ENCODE results near the gene CGRRF1. TPM values are rescaled to one million over a fixed set of nuclear protein-coding genes. Genes with fewer than 3 reads are reported as not detected.

CGRRF1 gene
- total and polyA plus RNA-seq, 2 experiments from 2014 or later, result 15.0 to 27.1 TPM

DNA sequence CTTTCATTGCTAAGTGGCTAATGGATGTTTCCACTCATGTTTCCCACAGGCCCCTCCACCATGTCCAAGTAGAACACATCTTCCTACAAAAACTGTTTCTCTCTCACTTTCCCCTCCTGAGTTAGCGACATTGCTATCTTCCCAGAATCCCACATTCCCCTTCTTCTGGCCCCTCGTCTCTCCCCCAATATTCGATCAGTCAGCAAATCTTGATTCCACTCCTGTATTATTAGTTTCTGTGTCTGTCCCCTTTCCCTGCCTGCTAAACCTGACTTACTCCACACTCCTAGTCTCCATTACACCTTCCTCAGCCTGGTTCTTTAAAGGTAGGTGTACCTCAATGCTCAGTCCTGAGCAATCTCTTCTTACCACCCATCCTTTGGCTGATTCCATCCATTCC, 37.9 kb downstream of the CGRRF1 start:
- H3K4me3 ChIP-seq, result no peak overlapping the region
- TF ChIP-seq EZH2 (IDR thresholded peaks at IDR 0.05; ENCODE audit: insufficient read depth, poor library complexity, severe bottlenecking) (no peak), EZH2phosphoT487 (IDR thresholded peaks at IDR 0.05; ENCODE audit: insufficient read depth, low read depth) (no peak)
- no peaks in the 10 kb centered on the region for H3K4me1 ChIP-seq (ENCODE audit: insufficient read depth)
- no peaks in the 10 kb centered on the region for H4K20me1 ChIP-seq (ENCODE audit: insufficient read depth)
- H3F3A ChIP-seq (ENCODE audit: insufficient read depth), result no peaks in the 10 kb centered on the region
- no peak overlapping the region for H2AFZ ChIP-seq
- H3K9ac ChIP-seq, result no peak overlapping the region
- no peak overlapping the region for H3K27ac ChIP-seq
- DNase-seq, result no peak
- WGBS, 2 experiments (ENCODE audit: low coverage in 1 of 2, low lambda C conversion rate in 2 of 2, missing lambda C conversion rate in 2 of 2), result 83 to 84% methylated on average over 3 of the region's 3 CpGs
- in situ Hi-C loops (cut with MboI), result no loop called here
- no peaks in the 10 kb centered on the region for H3K27me3 ChIP-seq (replicated peaks; ENCODE audit: insufficient read depth)
- H3K79me2 ChIP-seq (ENCODE audit: insufficient read depth), result no peaks in the 10 kb centered on the region
- H3K9me2 ChIP-seq (ENCODE audit: insufficient read depth), result no peaks in the 10 kb centered on the region
- no peaks in the 10 kb centered on the region for H3K9me3 ChIP-seq (ENCODE audit: low read depth)
- H3K36me3 ChIP-seq (ENCODE audit: low read depth), result no peaks in the 10 kb centered on the region
- H3K4me2 ChIP-seq (ENCODE audit: unreplicated experiment), result no peak overlapping the region

DNA sequence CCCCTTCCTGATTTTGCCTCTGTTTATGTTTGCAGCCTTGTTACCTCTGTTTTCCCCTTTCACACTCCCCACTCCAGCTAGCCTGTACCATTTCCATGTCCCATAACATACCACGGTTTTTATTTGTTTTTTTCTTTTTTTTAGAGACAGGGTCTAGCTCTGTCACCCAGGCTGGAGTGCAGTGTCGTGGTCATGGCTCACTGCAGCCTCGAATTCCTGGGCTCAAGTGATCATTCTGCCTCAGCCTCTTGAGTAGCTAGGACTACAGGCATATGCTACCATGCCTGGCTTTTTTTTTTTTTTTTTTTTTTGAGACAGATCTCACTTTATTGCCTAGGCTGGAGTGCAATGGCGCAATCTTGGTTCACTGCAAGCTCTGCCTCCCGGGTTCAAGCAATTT, 38.8 kb downstream of the CGRRF1 start:
- no peaks in the 10 kb centered on the region for H3K9me3 ChIP-seq (ENCODE audit: low read depth)
- H3K4me3 ChIP-seq, result no peak overlapping the region
- no peaks in the 10 kb centered on the region for H3K9me2 ChIP-seq (ENCODE audit: insufficient read depth)
- no peak for TF ChIP-seq EZH2phosphoT487 (IDR thresholded peaks at IDR 0.05; ENCODE audit: insufficient read depth, low read depth)
- TF ChIP-seq EZH2 (IDR thresholded peaks at IDR 0.05; ENCODE audit: insufficient read depth, poor library complexity, severe bottlenecking), result no peak
- H3K4me2 ChIP-seq (ENCODE audit: unreplicated experiment), result no peak overlapping the region
- no peak for DNase-seq
- no peaks in the 10 kb centered on the region for H4K20me1 ChIP-seq (ENCODE audit: insufficient read depth)
- H3K79me2 ChIP-seq (ENCODE audit: insufficient read depth), result no peaks in the 10 kb centered on the region
- no peaks in the 10 kb centered on the region for H3K27me3 ChIP-seq (replicated peaks; ENCODE audit: insufficient read depth)
- H3K9ac ChIP-seq, result no peak overlapping the region
- H3K27ac ChIP-seq, result no peak overlapping the region
- H3K4me1 ChIP-seq (ENCODE audit: insufficient read depth), result no peaks in the 10 kb centered on the region
- no peaks in the 10 kb centered on the region for H3F3A ChIP-seq (ENCODE audit: insufficient read depth)
- no peak overlapping the region for H2AFZ ChIP-seq
- in situ Hi-C loops (cut with MboI), result no loop called here
- 48 to 61% methylated on average over 5 of the region's 5 CpGs for WGBS, 2 experiments (ENCODE audit: low coverage in 1 of 2, low lambda C conversion rate in 2 of 2, missing lambda C conversion rate in 2 of 2)
- no peaks in the 10 kb centered on the region for H3K36me3 ChIP-seq (ENCODE audit: low read depth)

DNA sequence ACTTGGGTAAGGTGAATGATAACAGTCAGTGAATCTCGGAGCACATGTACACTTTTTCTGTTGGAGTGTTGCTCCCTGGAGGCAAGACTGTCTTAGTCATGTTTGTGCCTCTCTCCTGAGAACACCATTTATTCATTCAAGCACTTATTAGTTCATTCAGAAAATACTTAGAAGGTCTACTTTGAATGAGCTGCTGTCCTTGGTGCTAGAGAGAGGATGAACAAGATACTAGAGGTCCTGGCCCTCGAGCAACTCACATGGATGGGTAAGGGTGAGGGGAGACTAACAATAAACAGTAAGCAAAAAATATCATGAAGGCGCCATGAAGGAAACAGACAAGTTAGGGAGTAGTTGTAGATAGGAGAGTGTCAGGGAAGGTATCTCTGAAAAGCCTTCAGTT, 40.2 kb downstream of the CGRRF1 start:
- Histone ChIP-seq H3K4me1 (ENCODE audit: insufficient read depth) (no peaks in the 10 kb centered on the region), H3K27ac (no peak overlapping the region), H3K4me2 (ENCODE audit: unreplicated experiment) (no peak overlapping the region), H2AFZ (no peak overlapping the region), H3K27me3 (replicated peaks; ENCODE audit: insufficient read depth) (no peaks in the 10 kb centered on the region), H3K79me2 (ENCODE audit: insufficient read depth) (no peaks in the 10 kb centered on the region), H3K9me2 (ENCODE audit: insufficient read depth) (no peaks in the 10 kb centered on the region), H3K36me3 (ENCODE audit: low read depth) (no peaks in the 10 kb centered on the region), H3F3A (ENCODE audit: insufficient read depth) (no peaks in the 10 kb centered on the region), H3K9me3 (ENCODE audit: low read depth) (no peaks in the 10 kb centered on the region), H3K4me3 (no peak overlapping the region), H4K20me1 (ENCODE audit: insufficient read depth) (no peaks in the 10 kb centered on the region), H3K9ac (no peak overlapping the region)
- DNase-seq, result peak; percentile 29
- 71 to 74% methylated on average over 3 of the region's 3 CpGs for WGBS, 2 experiments (ENCODE audit: low coverage in 1 of 2, low lambda C conversion rate in 2 of 2, missing lambda C conversion rate in 2 of 2)
- in situ Hi-C loops (cut with MboI), result loop anchor here (25.0 kb wide), 1 partner anchor 437 kb away; no protein-coding TSS in a partner anchor
- TF ChIP-seq EZH2phosphoT487 (IDR thresholded peaks at IDR 0.05; ENCODE audit: insufficient read depth, low read depth) (no peak), EZH2 (IDR thresholded peaks at IDR 0.05; ENCODE audit: insufficient read depth, poor library complexity, severe bottlenecking) (no peak)

GRCh38 chr14:54550514-54550913, 40.8 kb downstream of the CGRRF1 start:
- no peaks in the 10 kb centered on the region for H3F3A ChIP-seq (ENCODE audit: insufficient read depth)
- no peaks in the 10 kb centered on the region for H4K20me1 ChIP-seq (ENCODE audit: insufficient read depth)
- no peak overlapping the region for H3K4me2 ChIP-seq (ENCODE audit: unreplicated experiment)
- H3K27me3 ChIP-seq (replicated peaks; ENCODE audit: insufficient read depth), result no peaks in the 10 kb centered on the region
- no peak overlapping the region for H3K27ac ChIP-seq
- no peaks in the 10 kb centered on the region for H3K9me3 ChIP-seq (ENCODE audit: low read depth)
- no peak overlapping the region for H3K4me3 ChIP-seq
- no peak overlapping the region for H3K9ac ChIP-seq
- H2AFZ ChIP-seq, result no peak overlapping the region
- H3K4me1 ChIP-seq (ENCODE audit: insufficient read depth), result no peaks in the 10 kb centered on the region
- H3K36me3 ChIP-seq (ENCODE audit: low read depth), result no peaks in the 10 kb centered on the region
- 35 to 41% methylated on average over 1 of the region's 1 CpG for WGBS, 2 experiments (ENCODE audit: low coverage in 1 of 2, low lambda C conversion rate in 2 of 2, missing lambda C conversion rate in 2 of 2)
- in situ Hi-C loops (cut with MboI), result loop anchor here (25.0 kb wide), 1 partner anchor 437 kb away; no protein-coding TSS in a partner anchor
- H3K79me2 ChIP-seq (ENCODE audit: insufficient read depth), result no peaks in the 10 kb centered on the region
- no peaks in the 10 kb centered on the region for H3K9me2 ChIP-seq (ENCODE audit: insufficient read depth)
- no peak for TF ChIP-seq EZH2 (IDR thresholded peaks at IDR 0.05; ENCODE audit: insufficient read depth, poor library complexity, severe bottlenecking)
- no peak for TF ChIP-seq EZH2phosphoT487 (IDR thresholded peaks at IDR 0.05; ENCODE audit: insufficient read depth, low read depth)
- DNase-seq, result no peak

GRCh38 chr14:54554401-54554800, 44.7 kb downstream of the CGRRF1 start:
- H3K27me3 ChIP-seq (replicated peaks; ENCODE audit: insufficient read depth), result no peaks in the 10 kb centered on the region
- H3K4me2 ChIP-seq (ENCODE audit: unreplicated experiment), result no peak overlapping the region
- H3K27ac ChIP-seq, result no peak overlapping the region
- no peak overlapping the region for H2AFZ ChIP-seq
- no peaks in the 10 kb centered on the region for H3K36me3 ChIP-seq (ENCODE audit: low read depth)
- H3K79me2 ChIP-seq (ENCODE audit: insufficient read depth), result no peaks in the 10 kb centered on the region
- no peaks in the 10 kb centered on the region for H3K9me3 ChIP-seq (ENCODE audit: low read depth)
- H4K20me1 ChIP-seq (ENCODE audit: insufficient read depth), result no peaks in the 10 kb centered on the region
- no peak for DNase-seq
- TF ChIP-seq EZH2 (IDR thresholded peaks at IDR 0.05; ENCODE audit: insufficient read depth, poor library complexity, severe bottlenecking), result no peak
- TF ChIP-seq EZH2phosphoT487 (IDR thresholded peaks at IDR 0.05; ENCODE audit: insufficient read depth, low read depth), result no peak
- in situ Hi-C loops (cut with MboI), result loop anchor here (25.0 kb wide), 1 partner anchor 433 kb away; no protein-coding TSS in a partner anchor
- whole genome bisulfite sequencing, 2 experiments (ENCODE audit: low coverage in 1 of 2, low lambda C conversion rate in 2 of 2, missing lambda C conversion rate in 2 of 2), result 96% methylated on average over 2 of the region's 2 CpGs
- no peak overlapping the region for H3K4me3 ChIP-seq
- no peaks in the 10 kb centered on the region for H3K4me1 ChIP-seq (ENCODE audit: insufficient read depth)
- no peaks in the 10 kb centered on the region for H3F3A ChIP-seq (ENCODE audit: insufficient read depth)
- H3K9me2 ChIP-seq (ENCODE audit: insufficient read depth), result no peaks in the 10 kb centered on the region
- no peak overlapping the region for H3K9ac ChIP-seq
